NB4 (cell line): ENCODE results near the gene APEH.

Source experiments
- CTCF ChIP-seq: IDR thresholded peaks from one replicate; pipeline ENCODE4 v1.5.1; 2012; ENCODE audit warnings: low read depth, low read length
- MYC ChIP-seq: IDR thresholded peaks from 2 replicates; pipeline ENCODE4 v1.6.1; 2011; ENCODE audit warnings: low read depth, low read length
- POLR2A ChIP-seq: IDR thresholded peaks from 2 replicates; pipeline ENCODE4 v1.6.1; 2011; ENCODE audit warnings: mild to moderate bottlenecking; ENCODE audit not compliant: insufficient read length; ENCODE audit errors: extremely low read depth

DNA sequence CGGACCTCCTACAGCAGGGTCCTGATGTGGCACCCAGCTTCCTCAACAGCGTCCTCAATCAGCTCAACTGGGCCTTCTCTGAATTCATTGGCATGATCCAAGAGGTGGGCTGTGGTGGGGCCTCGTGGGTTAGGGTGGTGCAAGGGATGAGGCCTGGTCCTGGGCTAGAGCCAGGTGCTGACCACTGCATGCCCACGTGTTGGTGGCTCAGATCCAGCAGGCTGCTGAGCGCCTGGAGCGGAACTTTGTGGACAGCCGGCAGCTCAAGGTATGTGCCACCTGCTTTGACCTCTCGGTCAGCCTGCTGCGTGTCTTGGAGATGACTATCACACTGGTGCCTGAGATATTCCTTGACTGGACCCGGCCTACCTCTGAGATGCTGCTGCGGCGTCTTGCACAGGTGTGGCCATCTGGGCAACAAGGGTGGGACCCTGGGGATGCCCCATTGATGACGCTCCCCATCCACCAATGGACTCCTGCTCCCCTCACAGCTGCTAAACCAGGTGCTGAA lies 41.5 kb downstream of the APEH start:
- no peak for TF ChIP-seq MYC
- no peak for TF ChIP-seq CTCF
- TF ChIP-seq POLR2A = no peak
